ENCODE measurements around the gene TUBA4B. TPM values are rescaled to one million over a fixed set of nuclear protein-coding genes. Genes with fewer than 3 reads are reported as not detected.

Gene TUBA4B
- total and polyA plus RNA-seq, 2 donors from 2014 or later = 0.98 to 15.4 TPM

GRCh38 chr2:219219784-219220532, 33.1 kb upstream of the TUBA4B start:
- Histone ChIP-seq H3K4me1 (ENCODE audit: control insufficient read depth in 2 of 3, insufficient read depth in 2 of 3, low read depth in 1 of 3, low read length in 3 of 3) (peaks cover 0 to 16% (median 6%) of the 10 kb centered on the region in 3 donors), H3K27ac (ENCODE audit: low read depth in 2 of 2, low read length in 2 of 2) (no peak overlapping the region), H3K27me3 (ENCODE audit: control insufficient read depth, insufficient read depth, low read length) (no peaks in the 10 kb centered on the region), H3K9me3 (ENCODE audit: control insufficient read depth in 2 of 3, insufficient read depth in 1 of 3, low read length in 3 of 3) (no peaks in the 10 kb centered on the region), H3K4me3 (ENCODE audit: low read length in 3 of 3) (no peak overlapping the region), H3K36me3 (ENCODE audit: control insufficient read depth in 2 of 3, insufficient read depth in 3 of 3, low read length in 3 of 3) (peaks cover 6 to 55% (median 33%) of the 10 kb centered on the region in 3 donors), H3K9ac (ENCODE audit: low read length in 3 of 3) (peak overlapping the region in 1 of 3 donors; percentile 71)
- peak in 1 of 5 donors; percentile 72 for DNase-seq
- intact Hi-C loops (cut with DNase I) = no loop called here
- TF ChIP-seq CTCF (IDR thresholded peaks at IDR 0.05; ENCODE audit: borderline replicate concordance, extremely low read depth, insufficient read depth) = no peak
- FAIRE-seq = no peak

- FAIRE-seq = no peak
- H3K4me3 ChIP-seq (ENCODE audit: low read length in 3 of 3) = no peak overlapping the region
- no peak overlapping the region for H3K27ac ChIP-seq (ENCODE audit: low read depth in 2 of 2, low read length in 2 of 2)
- intact Hi-C loops (cut with DNase I) = no loop called here
- H3K4me1 ChIP-seq (ENCODE audit: control insufficient read depth in 2 of 3, insufficient read depth in 2 of 3, low read depth in 1 of 3, low read length in 3 of 3) = peaks cover 0 to 16% (median 6%) of the 10 kb centered on the region in 3 donors
- H3K36me3 ChIP-seq (ENCODE audit: control insufficient read depth in 2 of 3, insufficient read depth in 3 of 3, low read length in 3 of 3) = peaks cover 9 to 64% (median 38%) of the 10 kb centered on the region in 3 donors
- no peaks in the 10 kb centered on the region for H3K9me3 ChIP-seq (ENCODE audit: control insufficient read depth in 2 of 3, insufficient read depth in 1 of 3, low read length in 3 of 3)
- no peaks in the 10 kb centered on the region for H3K27me3 ChIP-seq (ENCODE audit: control insufficient read depth, insufficient read depth, low read length)
- H3K9ac ChIP-seq (ENCODE audit: low read length in 3 of 3) = no peak overlapping the region
- no peak for TF ChIP-seq CTCF (IDR thresholded peaks at IDR 0.05; ENCODE audit: borderline replicate concordance, extremely low read depth, insufficient read depth)
- peak in 1 of 5 donors; percentile 68 for DNase-seq
These were observed 32.2 kb upstream of the TUBA4B start for GRCh38 chr2:219220652-219221402.

- H3K36me3 ChIP-seq (ENCODE audit: control insufficient read depth in 2 of 3, insufficient read depth in 3 of 3, low read length in 3 of 3) = peaks cover 11 to 64% (median 38%) of the 10 kb centered on the region in 3 donors
- H3K4me3 ChIP-seq (ENCODE audit: low read length in 3 of 3) = no peak overlapping the region
- no peak overlapping the region for H3K9ac ChIP-seq (ENCODE audit: low read length in 3 of 3)
- peaks cover 0 to 16% (median 6%) of the 10 kb centered on the region in 3 donors for H3K4me1 ChIP-seq (ENCODE audit: control insufficient read depth in 2 of 3, insufficient read depth in 2 of 3, low read depth in 1 of 3, low read length in 3 of 3)
- DNase-seq (no peak), FAIRE-seq (no peak)
- intact Hi-C loops (cut with DNase I) = no loop called here
- no peaks in the 10 kb centered on the region for H3K27me3 ChIP-seq (ENCODE audit: control insufficient read depth, insufficient read depth, low read length)
- H3K27ac ChIP-seq (ENCODE audit: low read depth in 2 of 2, low read length in 2 of 2) = no peak overlapping the region
- TF ChIP-seq CTCF (IDR thresholded peaks at IDR 0.05; ENCODE audit: borderline replicate concordance, extremely low read depth, insufficient read depth) = no peak
- no peaks in the 10 kb centered on the region for H3K9me3 ChIP-seq (ENCODE audit: control insufficient read depth in 2 of 3, insufficient read depth in 1 of 3, low read length in 3 of 3)
These were observed 31.0 kb upstream of the TUBA4B start for GRCh38 chr2:219221957-219222518.

All from kidney (tissue), 14 donors.